ENCODE data around the gene PTPRD. TPM values are rescaled to one million over a fixed set of nuclear protein-coding genes. Genes with fewer than 3 reads are reported as not detected.

The PTPRD gene
- total RNA-seq, 1 experiment from 2014 or later = 32.5 TPM

DNA sequence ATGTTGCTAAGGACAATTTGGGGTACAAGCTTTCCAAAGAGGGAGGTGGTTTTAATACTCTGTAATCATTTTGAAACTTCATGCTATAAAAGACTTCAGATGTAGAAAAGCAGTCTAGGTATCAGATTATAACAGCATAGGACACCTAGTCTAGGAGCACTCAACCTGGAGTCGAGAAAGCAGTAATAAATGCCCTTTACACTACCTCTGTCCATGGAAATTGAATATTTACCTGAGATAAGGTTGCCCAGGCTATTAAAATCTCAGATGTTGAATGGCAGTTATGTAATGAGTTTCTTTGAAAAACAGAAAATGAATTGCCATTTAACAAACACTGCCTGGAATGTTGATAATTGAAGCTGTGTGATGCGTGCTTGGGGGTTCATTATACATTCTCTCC lies 2251.4 kb downstream of the PTPRD start:
- no peak overlapping the region for H2BK20ac ChIP-seq (ENCODE audit: low read depth, low read length, poor library complexity, severe bottlenecking)
- no CpG with 5 or more reads among the region's 2 CpGs for WGBS (ENCODE audit: extremely low coverage, insufficient read length, low lambda C conversion rate)
- no peak overlapping the region for H2BK120ac ChIP-seq (ENCODE audit: low read depth, low read length, poor library complexity, severe bottlenecking)
- H3K27me3 ChIP-seq (ENCODE audit: insufficient read depth, low read length) = no peaks in the 10 kb centered on the region
- H3K79me1 ChIP-seq (ENCODE audit: insufficient read depth, low read depth, low read length, poor library complexity, severe bottlenecking) = no peaks in the 10 kb centered on the region
- H3K9ac ChIP-seq (ENCODE audit: extremely low read depth, insufficient read length, low read length) = no peak overlapping the region
- H3K23ac ChIP-seq (ENCODE audit: insufficient read length, low read depth, low read length) = no peak overlapping the region
- no peak overlapping the region for H3K18ac ChIP-seq (ENCODE audit: insufficient read length, low read depth, low read length)
- no peaks in the 10 kb centered on the region for H3K27me3 Mint-ChIP-seq (ENCODE audit: low read depth)
- H2AK5ac ChIP-seq (ENCODE audit: insufficient read length, low read length) = no peak overlapping the region
- no peak overlapping the region for H3K14ac ChIP-seq (ENCODE audit: insufficient read depth, low read length)
- H2AFZ ChIP-seq (ENCODE audit: low read length) = no peak overlapping the region
- no peak overlapping the region for H2BK12ac ChIP-seq (ENCODE audit: insufficient read length, low read depth, low read length)
- no peak overlapping the region for H4K5ac ChIP-seq (ENCODE audit: insufficient read length, low read depth, low read length)
- H4K8ac ChIP-seq (replicated peaks; ENCODE audit: insufficient read length, low read depth, low read length) = no peak overlapping the region
- H3K27ac ChIP-seq (ENCODE audit: insufficient read length, low read depth, low read length) = no peak overlapping the region
- H3K9me3 Mint-ChIP-seq = no peaks in the 10 kb centered on the region
- no peak overlapping the region for H3K56ac ChIP-seq (ENCODE audit: insufficient read length, low read depth, low read length)
- H3K79me2 ChIP-seq (ENCODE audit: insufficient read depth, low read length) = no peaks in the 10 kb centered on the region
- no peaks in the 10 kb centered on the region for H3K4me1 Mint-ChIP-seq
- no peak overlapping the region for H2BK5ac ChIP-seq (ENCODE audit: insufficient read length, low read length)
- no peak overlapping the region for H3K4me3 Mint-ChIP-seq
- H3K4ac ChIP-seq (ENCODE audit: low read depth, low read length) = no peak overlapping the region
- DNase-seq = no peak
- TF ChIP-seq, protein P1, sequence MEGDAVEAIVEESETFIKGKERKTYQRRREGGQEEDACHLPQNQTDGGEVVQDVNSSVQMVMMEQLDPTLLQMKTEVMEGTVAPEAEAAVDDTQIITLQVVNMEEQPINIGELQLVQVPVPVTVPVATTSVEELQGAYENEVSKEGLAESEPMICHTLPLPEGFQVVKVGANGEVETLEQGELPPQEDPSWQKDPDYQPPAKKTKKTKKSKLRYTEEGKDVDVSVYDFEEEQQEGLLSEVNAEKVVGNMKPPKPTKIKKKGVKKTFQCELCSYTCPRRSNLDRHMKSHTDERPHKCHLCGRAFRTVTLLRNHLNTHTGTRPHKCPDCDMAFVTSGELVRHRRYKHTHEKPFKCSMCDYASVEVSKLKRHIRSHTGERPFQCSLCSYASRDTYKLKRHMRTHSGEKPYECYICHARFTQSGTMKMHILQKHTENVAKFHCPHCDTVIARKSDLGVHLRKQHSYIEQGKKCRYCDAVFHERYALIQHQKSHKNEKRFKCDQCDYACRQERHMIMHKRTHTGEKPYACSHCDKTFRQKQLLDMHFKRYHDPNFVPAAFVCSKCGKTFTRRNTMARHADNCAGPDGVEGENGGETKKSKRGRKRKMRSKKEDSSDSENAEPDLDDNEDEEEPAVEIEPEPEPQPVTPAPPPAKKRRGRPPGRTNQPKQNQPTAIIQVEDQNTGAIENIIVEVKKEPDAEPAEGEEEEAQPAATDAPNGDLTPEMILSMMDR (conservative IDR thresholded peaks at IDR 0.05) = no peak
- no peaks in the 10 kb centered on the region for H3K9me3 ChIP-seq (ENCODE audit: control insufficient read depth, low read depth, low read length)
- no peak overlapping the region for H2BK15ac ChIP-seq (ENCODE audit: low read depth, low read length)
- no peaks in the 10 kb centered on the region for H4K20me1 ChIP-seq (ENCODE audit: control insufficient read depth, insufficient read depth, insufficient read length)
- no peak overlapping the region for H4K91ac ChIP-seq (ENCODE audit: insufficient read length, low read depth, low read length)
- no peaks in the 10 kb centered on the region for H3K4me1 ChIP-seq (ENCODE audit: insufficient read depth, low read length)
- H3K36me3 Mint-ChIP-seq (ENCODE audit: insufficient read depth in 1 of 3, low read depth in 3 of 3) = no peaks in the 10 kb centered on the region; a peak in 2 of 7 replicates
- no peaks in the 10 kb centered on the region for H3K23me2 ChIP-seq (ENCODE audit: insufficient read length, low read depth, low read length, poor library complexity, severe bottlenecking)
- no peak overlapping the region for H3T11ph ChIP-seq (ENCODE audit: low read length)
- H3K27ac Mint-ChIP-seq = no peak overlapping the region
- H3K4me2 ChIP-seq (ENCODE audit: insufficient read depth, insufficient read length, low read length) = no peak overlapping the region

Data from H9 (cell line).